ENCODE results near the gene PTX4.

The PTX4 gene

DNA sequence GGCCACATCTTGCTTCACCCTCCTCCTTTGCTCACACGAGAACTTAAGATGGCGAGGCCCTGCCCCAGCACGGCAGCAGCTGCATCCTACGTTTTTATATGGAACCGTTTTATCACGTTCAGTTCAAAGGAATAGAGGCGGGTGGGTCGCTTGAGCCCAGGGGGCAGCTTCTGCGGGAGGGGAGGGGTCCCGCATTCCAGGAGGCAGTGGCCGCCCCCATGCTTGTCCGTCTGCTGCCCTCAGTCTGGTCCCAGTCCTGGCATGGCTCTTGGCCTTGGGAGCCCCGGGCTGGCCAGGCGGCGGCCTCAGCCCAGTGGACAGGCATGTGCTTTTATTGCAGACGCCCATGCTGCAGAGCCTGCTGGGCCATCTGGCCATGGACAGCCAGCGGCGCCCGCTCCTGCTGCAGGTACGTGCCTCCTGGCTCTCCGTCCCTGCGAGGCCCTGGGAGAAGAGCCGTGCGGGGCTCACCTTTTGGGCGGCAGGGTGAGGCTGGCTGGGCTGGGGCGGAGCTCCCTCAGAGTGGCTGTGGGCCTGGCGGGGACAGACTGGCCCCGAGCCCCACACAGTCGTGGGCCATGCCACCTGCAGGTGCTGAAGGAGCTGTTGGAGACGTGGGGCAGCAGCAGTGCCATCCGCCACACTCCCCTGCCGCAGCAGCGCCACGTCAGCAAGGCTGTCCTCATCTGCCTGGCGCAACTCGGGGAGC, 11.2 kb upstream of the PTX4 start:
- no peak for DNase-seq

DNA sequence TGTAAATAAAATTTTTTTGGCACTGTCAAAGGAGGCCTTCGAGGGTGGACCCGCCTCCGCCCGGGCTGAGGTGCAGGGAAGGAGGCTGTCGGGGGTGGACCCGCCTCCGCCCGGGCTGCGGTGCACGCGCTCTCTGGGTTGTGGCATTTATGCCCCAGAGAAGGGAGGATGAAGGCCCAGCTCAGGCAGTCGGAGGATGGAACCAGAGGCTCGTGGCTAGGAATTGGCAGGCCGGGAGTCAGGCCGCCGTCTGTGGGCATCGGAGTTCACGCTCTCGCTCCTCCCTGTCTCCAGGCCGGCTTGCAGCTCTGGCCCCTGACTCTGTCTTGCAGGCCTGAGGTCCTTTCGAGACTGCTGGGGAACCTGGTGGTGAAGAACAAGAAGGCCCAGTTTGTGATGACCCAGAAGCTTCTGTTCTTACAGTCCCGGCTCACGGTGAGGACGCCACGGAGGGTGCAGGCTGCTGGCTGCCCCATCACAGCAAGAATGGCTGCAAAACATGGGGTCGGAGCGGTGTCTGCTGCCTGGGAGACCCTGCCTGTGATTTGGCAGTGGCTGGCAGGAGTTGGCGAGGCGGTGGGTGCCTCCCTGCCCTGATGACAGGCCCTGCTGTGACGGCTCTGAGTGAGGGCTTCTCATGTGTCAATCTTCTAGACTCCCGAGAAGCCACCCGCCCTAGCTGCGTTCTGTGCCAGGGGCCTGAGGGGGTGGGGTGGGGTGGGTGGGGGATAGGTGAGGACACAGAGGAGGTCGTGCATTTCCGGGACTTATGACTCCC, 10.3 kb upstream of the PTX4 start:
- DNase-seq: no peak

DNA sequence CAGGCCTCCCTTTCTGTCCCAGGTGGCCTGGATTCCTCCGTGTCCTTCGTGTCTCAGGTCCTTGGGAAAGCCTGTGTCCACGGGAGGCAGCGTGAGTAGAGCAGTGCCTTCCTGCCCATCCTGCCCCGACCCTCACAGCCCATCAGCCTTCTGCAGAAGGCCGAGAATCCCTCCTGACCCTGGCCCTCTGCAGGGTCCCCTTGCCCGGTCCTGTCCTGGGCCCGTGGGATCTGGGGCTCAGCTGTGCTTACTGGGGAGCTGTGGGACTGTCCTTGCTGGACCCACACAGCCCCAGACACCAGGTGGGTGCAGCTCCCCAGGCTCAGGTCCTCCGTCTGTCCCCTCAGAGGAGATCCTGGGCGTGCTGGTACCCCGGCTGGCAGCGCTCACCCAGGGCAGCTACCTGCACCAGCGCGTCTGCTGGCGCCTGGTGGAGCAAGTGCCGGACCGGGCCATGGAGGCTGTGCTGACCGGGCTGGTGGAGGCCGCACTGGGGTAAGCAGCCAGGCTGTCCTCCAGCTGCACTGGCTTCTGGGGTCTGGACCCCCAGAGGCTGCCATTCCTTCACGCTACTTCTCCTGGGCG, 8.4 kb upstream of the PTX4 start:
- DNase-seq: no peak

DNA sequence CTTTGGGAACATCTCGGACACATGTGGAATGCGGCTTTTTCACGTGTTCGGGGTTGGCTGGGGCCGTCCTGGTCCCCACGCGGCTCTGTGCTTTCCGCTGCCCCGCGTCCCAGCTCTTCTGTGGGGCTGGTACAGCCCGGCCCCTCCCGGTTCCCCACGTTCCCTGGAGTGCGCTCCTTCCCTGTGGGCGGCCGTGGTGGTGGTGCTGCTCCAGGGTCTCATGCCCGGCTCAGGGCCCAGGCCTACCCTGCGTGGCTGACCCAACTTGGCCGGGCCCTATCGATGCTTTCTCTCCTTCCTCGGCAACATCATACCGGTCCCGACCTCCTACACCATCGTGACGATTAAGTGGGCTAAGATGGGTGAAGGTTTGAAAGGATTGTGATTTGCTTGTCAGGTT, 7.7 kb upstream of the PTX4 start:
- DNase-seq: no peak

DNA sequence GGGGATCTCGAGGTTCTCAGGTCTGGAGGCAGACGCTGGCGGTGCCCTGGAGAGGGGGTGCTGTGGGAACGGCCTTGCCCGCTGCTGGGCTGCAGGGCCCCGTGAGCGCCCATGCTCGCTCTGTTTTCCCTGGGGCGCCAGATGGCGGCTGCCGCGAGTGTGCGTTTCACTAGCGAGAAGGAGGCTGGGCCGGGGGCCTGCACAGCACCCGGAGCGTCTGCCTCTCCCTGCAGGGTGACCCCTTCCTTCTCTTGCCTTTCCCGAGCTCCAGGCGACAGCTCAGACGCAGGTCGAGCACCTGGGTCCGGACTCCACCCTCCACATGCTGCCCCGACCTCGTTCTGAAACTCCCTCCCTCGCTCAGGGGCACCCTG, 7.1 kb upstream of the PTX4 start:
- no peak for DNase-seq

DNA sequence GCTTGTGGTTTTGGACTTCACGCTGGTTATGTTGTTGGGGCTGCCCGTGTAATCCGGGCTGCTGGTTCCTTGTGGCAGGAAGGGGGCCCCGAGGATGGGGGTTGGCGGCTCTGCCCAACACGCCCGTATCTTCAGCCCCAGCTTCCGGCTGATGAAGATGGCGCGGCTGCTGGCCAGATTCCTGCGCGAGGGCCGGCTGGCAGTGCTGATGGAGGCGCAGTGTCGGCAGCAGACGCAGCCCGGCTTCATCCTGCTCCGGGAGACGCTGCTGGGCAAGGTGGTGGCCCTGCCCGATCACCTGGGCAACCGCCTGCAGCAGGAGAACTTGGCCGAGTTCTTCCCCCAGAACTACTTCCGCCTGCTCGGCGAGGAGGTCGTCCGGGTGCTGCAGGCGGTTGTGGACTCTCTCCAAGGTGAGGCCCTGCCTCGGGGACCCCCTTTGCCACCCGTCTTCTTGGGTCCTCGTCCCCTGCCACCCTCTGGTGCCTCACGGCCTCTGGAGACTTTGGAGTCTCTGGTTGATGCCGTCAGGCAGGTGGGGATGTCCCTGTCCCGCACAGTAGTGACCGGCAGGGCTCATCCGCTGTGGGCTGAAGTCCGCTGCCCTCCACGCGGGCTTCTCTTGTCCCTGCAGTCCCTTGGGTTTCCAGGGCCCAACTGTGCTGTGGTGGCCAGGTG, 6.6 kb upstream of the PTX4 start:
- DNase-seq: no peak

DNA sequence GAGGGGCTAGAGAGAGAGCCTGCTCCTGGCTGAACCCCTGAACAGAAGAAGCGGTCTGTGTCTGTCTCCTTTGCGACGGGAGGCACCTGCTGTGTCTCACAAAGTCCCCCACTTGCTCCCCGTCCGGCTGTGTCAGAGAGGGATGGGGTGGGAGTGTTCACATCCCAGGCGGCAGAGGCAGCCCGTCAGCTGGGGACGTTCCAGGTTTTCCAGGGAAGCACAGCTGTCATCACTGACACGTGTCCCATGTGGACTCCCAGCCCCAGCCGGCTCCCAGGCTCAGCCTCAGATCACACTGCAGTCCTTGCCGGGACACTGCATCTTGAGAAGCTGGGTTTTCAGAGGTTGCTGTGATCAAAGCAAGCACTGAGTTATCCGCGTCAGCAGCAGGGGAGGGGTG, 6.0 kb upstream of the PTX4 start:
- DNase-seq: no peak

DNA sequence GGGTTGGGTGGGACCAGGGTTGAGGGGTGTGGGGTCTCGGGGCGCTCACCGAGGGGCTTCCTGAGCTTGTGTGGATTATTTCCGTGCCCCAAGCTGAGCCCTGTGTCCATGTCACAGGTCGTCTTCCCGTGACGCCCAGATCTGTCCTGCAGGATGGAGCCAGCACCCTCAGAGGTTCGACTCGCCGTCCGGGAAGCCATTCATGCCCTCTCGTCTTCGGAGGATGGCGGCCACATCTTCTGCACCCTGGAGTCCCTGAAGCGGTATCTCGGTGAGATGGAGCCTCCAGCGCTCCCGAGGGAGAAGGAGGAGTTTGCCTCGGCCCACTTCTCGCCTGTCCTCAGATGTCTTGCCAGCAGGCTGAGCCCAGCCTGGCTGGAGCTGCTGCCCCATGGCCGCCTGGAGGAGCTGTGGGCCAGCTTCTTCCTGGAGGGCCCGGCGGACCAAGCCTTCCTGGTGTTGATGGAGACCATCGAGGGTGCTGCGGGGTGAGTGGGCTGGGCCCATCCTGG, 5.4 kb upstream of the PTX4 start:
- no peak for DNase-seq

DNA sequence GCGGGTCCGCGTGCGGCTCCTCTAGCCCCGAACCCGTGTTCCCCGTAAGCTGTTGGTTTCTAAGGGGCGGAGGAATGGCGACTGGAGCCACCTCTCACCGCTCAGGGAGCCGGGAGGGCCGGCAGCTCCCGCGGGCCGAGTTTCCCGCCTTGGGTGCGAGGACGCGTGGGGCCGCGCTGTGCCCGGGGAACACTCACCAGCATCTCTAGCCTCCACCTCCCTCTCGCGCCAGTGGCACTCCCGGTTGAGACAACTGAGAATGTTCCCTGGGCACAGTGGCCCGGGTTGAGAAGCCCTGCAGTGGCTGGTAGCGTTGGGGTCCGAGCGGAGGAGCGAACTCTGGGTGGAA, 5.0 kb upstream of the PTX4 start:
- DNase-seq: no peak

DNA sequence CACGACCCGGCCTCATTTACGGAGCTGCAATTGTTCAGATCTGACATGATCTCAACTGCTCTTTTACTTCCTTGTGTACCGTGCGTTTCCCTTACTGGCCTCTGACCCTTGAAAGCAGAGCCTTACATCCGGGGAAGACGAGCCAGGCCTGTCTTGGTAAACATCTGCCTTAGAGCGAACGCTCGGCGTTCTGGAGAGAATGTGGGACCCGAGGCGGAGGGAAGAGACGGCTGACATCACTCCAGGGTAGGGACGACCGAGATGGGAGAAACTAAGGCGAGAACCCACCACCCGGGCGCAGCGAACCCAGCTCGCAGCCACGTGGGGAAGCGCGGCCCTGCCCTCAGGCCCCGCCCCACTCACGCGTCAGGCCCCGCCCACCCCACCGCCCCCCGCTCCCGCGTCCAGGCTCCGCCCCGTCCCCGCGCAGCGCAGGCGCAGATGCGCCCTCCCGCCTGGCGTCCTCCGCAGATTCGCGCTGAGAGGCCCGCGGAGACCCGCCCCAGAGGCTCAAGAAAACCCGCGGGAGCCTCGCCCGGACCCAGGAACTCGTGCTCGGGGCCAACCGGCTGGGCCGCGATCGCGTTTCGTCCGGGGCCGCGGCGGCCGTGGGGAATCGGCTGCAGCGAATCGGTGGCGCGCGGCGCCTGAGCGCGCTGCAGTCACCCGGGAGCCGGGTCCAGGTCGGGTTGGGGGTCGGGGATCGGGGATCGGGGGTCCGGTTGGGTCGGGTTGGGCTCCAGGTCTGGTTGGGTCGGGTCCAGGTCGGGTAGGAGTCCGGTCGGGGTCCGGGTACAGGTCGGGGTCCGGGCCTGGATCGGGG, 4.4 kb upstream of the PTX4 start, which contains the start of gene TELO2:
Gene TELO2 (plus strand): TSS at position 438 of the 823 bp plus-strand sequence. CDS start 922 bp downstream, outside the sequence.
- DNase-seq: peak; percentile 83 to 90

DNA sequence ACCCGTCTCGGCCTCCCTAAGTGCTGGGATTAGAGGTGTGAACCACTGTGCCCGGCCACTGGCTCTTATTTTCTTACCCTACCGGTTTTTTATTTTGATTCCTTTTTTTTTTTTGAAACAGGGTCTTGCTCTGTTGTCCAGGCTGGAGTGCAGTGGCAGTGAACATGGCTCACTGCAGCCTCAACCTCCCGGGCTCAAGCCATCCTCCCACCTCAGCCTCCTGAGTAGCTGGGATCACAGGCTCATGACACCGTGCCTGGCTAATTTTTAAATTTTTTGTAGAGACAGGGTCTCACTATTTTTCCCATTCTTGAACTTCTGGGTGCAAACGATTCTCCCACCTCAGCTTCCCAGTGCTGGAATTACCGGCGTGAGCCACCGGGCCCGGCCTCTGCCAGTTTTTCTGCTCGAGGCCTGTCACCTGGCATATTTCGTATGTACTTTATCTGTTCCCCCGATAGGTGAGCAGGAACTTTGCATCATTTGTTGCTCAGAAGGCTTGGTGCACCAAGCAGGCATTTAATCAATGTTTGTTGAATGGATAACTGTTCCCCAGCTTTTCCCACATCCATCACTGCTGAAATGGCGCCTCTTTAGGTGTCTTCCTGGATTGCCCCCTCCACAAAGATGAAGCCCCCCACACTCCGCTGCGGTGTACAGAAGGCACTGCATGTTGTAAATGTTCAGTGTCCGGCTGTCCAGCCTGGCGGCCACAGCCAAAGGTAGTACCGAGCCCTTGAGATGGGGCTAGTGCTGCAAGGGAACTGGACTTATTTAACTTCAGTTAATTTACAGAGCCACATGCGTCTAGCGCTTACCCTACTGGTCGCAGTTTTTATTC, 3.6 kb upstream of the PTX4 start:
- DNase-seq: no peak

DNA sequence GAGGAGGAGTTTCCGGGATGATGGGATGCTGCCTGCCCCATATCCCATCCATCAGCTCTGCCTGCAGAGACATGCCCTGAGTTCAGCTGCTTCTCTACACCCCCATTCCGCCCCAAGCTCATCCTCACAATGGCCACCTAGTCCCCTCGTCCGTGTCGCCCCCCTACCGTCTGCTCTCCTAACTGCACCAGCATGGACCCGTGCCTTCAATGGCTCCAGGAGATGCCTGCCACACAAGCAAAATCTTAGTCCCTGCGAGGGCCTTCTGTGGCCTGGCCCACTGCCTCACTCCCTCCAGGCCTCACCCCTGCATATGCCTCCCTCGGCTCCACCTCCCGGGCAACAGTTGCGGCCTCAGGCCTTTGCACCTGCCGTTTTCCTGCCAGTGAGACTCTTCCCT, 2.6 kb upstream of the PTX4 start:
- DNase-seq: no peak

DNA sequence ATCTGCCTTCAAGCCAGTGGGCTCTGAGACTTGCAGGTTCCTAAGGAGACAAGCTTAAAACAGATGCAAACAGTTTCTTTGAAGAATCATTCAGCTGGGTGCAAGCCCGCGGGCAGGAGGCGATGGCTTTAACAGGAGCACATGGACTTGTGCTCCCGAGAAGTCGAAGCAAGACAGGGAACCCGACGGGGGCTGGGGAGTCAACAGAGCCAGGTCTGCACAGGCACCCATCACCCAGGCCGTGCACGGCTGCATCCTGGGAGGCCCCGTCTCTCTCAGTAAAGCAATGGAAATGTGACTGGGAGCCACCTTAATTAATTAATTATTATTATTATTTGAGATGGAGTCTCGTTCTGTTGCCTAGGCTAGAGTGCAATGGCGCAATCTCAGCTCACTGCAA, 333 bp upstream of the PTX4 start:
- DNase-seq: no peak

DNA sequence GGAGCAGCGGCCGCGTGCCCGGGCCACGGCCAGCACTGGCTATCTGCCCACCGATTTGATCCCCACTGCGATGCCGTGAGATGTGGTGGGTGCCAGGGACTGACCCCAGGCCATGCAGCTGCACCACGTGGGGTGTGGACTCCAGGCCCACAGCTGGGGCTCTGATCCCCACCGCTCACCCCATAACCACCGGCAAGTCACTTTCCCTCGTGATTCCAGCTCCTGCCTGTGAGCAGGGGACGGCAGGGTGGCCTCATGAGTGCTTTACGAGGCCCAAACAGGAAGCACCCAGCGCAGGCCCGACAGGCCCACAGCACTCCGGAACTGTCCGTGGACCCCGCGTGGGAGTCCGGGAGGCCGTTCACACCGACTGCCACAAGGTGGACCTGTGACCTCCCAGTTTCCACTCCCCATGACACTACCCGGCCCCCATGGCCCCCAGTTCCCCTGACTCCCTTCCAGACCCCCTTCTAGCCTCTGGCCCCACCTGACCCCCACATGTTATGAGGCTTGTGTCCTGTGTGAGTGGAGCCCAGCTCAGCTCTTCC, 616 bp downstream of the PTX4 start:
- no peak for DNase-seq

DNA sequence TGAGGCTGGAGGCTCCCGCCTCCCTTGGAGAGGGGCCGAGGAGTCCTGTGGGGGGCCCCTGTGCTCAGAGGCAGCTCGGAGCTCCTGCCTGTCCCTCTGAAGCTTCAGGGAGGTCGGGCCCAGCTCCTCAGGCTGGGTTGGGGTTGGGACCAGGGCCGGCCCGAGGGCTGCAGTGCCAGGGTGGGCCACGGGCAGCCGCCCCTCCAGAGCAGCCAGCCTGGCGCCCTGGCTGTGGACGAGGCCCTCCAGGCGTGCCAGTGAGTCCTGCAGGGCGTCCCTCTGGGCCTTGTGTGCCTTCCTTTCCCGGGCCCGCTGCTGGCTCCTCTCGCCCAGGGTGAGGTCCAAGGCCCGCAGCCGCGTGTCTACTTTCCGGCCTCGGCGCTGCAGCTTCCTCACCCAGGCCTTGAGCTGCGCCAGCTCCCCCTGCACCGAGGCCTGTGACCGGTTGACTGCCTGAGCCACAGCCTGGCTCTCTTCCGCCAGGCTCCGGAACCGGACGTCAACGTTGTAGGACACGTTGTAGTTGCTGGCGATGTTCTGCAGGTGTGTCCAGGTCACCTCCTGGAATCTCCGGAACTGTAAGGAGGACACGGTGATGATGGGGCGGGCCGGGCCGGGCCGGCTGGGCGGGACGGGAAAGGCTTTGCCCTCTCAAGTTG, 1.2 kb downstream of the PTX4 start:
- DNase-seq: no peak

DNA sequence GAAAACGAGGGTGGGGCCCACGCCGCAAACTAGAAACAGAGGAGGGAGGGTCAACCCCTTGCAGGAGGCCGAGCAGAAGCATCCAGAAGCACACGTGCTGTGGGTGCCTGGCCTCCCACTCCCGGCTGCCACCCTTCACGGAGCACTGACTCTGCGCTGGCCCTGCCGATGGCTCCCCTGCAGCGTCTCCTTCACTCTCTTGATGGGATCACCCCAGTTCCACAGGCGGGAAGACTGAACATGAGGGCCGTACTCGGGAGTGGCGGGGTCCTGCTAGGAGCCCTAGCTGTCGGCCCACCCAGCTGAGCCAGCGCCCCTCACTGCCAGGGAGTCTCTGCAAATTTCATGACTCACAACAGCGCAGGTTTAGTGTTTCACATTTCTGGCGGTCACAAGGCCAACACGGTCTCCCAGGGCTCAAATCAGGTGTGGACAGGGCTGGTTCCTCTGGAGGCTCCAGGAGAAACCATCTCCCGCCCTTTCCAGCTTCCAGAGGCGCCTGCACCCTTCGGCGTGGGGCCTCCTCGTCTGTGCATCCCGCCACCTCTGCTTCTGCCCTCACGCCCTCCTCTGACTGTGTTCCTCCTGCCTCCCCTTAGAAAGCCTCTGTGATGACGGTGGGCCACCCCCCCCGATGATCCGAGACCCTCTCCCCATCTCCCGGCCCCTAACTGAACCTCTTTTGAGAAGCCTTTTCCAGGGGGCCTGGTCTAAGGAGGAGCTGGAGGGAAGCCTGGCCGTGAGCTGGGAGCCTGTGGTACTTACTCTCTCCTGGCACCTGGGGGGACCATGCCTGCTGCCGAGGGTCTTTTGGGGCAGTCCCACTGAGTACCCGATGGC, 2.0 kb downstream of the PTX4 start:
- DNase-seq: no peak

DNA sequence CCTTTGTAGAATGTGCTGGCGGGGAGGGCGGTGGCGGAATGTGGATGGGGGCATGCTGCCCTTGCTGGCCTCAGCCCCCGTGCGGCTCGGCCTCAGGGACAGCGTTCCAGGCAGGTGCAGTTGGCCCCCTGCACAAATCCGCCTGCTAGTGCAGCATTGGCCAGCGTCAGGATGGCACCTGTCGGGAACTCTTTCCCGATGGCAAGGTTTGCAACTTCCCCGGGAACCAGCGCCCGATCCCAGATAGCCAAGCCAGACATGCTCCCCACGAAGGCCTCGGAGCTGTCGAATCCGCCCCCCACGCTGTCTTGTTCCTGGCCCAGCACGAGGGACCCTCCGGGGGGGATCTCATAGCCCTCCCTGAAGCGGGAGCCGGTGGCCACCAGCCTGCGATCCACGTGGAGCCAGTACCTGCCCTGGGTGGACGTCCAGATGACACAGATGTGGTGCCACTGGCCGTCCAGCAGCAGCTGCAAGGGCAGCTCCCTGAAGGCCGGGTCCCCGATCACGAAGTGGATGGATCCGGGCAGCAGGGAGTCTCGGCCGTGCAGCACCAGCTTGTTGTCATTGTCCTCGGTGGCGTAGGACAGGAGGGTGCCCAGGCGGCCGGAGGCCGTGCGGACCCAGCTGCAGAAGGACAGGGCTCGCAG, 2.8 kb downstream of the PTX4 start:
- DNase-seq: no peak

DNA sequence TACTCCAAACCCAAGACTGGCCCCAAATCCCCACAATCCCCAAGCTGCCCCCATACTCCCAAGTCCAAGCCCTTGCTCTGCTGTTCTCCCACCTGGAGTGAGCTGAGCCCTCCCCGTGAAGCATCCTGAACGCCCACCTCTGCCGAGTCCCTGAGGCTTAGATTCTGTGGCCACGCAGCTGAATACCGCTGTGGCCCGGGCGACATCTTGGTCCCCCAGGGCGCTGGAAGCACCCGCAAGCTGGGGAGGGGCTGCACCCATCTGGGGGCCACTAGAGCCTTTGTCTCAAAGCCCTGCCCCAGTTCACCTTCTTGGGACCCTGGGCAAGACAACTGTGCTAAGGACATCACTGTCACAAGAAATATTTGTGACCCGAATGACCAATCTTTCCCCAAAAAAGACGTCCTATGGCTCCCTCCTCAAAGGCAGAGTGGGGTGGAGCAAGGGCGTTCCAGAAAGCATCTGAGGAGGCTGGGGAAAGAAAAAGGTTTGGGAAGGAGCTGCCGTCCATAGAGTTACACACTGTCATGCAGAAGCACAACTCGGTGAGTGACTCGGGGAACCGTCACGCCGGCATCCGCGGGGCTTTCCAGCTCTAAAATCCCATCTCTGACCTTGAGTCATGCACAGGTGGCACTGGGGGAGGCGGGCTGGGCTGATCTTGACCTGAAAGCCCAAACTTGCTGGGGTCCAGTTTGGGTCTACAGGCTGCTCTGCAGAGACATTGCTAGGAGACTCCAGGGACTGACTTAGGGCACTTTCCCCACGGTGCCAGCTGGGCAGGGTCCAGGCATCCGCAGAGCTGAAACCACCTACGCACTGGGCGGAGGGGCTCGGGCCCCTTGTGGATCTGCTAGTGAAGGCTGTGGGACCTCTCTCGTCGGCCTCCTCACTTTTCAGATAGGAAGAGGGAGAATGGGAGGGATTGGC, 6.6 kb downstream of the PTX4 start:
- no peak for DNase-seq

Measured in CD4-positive, alpha-beta T cell treated with Interleukin-4 for 1 hour (primary cell).